ENCODE data around the gene LRRIQ4.

LRRIQ4 gene

DNA sequence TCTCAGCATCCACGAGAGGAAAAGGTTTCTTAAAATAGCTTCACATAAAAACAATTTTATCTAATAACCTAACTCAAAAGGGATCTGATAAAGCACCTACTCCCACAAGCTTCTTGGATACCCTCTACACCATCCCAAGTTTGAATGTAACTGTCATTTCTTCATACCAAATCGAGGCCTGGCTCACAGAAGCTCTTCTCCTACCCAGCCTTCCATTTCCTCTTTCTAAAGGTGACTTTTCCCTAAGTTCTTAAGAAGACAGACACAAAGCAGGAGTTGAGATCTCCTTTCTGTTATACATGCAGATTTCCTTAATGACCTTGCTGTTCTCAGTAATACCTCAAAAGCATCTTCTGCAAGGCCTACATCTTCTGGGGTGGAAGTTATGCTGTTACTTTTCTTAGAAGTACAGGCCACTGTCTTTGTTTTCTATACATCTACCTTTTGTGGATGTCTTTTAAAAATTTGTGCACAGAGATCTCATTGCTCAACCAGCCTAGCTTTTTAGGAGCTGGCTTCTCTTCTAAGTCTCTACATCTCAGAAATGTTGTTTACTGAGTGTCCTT lies 3.4 kb upstream of the LRRIQ4 start:
- DNase-seq (ENCODE audit: low spot score) = no peak

DNA sequence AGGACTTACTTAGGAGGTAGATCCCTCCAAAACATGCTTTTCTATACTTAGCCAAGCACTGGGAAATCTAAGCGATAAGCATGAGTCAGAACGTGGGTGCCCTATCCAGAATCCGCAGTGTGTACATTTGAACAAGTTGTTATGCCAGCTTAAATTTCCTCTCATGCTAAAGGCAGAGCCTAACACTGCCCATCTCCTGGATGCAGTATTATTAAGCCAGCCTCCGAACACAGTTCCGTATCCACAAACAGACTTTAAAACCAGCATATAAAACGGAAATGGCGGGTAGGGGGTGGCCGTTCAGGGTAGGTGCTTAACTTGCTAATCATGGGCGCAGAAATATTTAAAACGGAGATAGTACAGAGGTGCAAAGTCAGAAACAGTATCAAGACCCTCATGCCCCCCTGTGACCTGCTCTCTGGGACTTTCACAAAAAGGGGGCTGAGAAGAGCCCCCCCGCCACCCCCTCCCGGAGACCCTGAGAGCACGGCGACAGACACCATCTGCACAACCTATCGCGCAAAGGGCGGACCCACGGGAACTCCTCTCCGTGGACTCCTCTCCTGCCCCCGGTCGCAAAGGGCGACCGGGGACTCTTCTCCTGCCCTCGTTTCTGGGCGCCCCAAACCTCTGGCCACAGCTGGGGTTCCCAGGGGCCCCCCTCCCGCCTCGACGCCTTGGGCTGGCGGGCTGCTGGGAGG lies 889 bp upstream of the LRRIQ4 start:
- no peak for DNase-seq (ENCODE audit: low spot score)

DNA sequence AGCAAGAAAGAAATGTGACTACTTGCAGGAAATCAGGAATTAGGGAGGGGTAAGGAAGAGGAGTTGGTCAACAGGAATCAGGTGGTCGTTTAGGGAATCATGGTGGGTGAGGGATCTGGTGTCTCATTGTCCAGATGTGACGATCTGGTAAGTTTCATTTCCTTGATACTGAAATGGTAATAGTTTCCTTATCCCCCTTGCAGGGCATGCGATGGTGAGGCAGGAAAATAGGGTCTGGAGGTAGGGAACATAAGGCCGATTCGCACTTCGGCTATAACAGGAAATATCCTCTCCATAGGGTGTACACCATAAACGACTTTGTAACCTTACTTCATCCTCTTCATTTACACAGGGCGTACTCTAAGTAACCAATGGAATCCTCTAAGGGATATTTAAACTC lies 608 bp downstream of the LRRIQ4 start:
- no peak for DNase-seq (ENCODE audit: low spot score)

DNA sequence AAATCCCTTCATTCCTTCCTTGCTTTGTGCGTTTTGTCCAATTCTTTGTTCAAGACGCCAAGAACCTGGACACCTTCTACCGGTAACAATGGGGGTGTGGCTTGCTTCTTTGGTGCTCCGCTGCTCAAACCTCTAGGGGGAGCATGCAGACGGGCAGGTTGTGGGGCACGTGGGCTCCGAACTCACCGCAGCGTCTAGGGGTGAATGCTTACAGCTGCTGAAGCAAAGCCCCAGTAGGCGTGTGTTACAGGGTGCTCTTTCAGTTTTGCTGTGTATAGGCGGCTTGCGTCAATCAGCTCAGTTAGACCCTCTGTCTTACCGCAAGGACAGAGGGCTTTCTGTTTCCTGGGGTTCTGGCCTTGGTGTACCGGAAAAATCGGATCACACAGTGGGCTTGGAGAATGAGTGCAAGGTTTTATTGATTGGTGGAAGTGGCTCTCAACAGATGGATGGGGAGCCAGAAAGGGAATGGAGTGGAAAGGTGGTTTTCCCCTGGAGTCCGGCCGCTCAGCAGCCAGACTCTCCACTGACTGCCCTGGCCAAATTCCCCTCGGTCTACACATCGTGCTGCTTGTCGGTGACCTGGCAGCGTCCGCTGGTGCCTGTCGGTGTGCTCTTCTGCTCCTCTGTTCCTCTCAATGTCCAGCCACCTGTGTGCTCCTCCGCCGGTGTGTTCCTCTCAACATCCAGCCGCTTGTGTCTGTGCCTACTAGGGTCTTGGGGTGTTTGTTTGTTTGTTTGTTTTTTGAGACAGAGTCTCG lies 1.3 kb downstream of the LRRIQ4 start:
- DNase-seq (ENCODE audit: low spot score) = no peak

DNA sequence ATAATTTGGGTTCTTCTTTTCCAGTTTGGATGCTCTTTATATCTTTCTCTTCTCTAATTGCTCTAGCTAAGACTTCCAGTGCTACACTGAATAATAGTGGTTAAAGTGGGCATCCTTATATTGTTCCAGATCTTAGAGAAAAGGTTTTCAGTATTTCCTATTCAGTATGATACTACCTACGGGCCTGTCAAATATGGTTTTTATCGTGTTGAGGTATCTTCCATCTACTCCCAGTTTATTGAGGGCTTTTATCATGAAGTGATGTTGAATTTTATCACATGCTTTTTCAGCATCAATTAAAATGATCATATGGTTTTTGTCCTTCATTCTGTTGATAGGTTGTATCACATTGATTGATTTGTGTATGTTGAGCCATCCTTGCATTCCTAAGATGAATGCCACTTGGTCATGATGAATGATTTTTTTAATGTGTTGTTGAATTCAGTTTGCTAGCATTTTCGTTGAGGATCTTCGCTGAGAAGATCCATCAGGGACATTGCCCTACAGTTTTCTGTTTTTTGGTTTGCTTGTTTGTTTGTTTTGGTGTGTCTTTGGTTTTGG lies 3.0 kb downstream of the LRRIQ4 start:
- no peak for DNase-seq (ENCODE audit: low spot score)

DNA sequence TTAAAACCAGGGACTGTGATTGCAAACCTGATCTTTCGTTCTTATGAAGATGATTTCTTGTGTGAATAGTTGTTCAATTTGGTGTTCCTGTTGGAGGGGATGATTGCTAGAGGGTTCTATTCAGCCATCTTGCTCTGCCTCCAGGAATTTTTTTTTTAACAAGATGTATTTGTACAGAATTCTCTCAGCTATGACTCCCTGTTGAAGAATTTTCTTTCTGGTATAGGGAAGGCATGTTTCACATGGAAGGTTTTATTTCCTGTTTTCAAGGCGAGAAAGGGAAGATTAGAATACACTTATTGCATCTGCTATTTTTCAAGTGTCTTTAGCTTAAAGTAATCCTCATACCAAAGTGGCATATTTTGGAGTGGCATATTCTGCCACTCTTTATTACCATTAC lies 5.6 kb downstream of the LRRIQ4 start:
- DNase-seq (ENCODE audit: low spot score) = no peak

DNA sequence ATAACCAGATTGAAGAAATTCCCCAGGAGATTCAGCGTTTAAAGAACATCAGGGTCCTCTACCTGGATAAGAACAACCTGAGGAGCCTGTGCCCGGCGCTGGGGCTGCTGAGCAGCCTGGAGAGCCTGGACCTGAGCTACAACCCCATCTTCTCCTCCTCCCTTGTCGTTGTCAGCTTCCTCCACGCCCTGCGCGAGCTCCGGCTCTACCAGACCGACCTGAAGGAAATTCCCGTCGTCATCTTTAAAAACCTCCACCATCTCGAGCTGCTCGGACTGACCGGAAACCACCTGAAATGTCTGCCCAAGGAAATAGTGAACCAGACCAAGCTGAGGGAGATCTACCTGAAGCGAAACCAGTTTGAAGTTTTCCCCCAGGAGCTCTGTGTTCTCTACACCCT lies 9.4 kb downstream of the LRRIQ4 start:
- no peak for DNase-seq (ENCODE audit: low spot score)

DNA sequence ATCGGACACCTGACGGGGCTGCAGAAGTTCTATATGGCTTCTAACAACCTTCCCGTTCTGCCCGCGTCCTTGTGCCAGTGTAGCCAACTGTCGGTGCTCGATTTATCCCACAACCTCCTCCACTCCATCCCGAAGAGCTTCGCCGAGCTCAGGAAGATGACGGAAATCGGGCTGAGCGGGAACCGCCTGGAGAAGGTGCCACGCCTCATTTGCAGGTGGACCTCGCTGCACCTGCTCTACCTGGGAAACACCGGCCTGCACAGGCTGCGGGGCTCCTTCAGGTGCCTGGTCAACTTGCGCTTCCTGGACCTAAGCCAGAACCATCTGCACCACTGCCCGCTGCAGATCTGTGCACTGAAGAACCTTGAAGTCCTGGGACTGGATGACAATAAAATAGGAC lies 9.9 kb downstream of the LRRIQ4 start:
- DNase-seq (ENCODE audit: low spot score) = no peak

DNA sequence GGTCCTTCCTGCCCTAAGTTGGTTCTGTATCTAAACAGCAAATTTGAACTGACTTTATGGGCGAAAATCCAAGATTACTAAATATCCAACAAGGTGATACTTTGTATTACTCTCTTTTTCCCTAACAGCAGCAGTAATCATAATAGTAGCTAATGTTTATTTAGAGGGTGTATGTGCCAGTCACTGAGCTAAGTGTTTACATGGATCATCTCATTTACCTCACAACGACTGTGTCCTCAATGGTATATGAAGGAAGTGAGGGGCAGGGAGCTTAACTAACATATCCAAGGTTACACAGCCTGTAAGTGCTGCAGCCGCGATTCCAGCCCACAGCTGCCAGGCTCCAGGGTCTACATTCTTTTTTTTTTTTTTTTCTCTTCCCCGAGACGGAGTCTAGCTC lies 10.3 kb downstream of the LRRIQ4 start:
- DNase-seq (ENCODE audit: low spot score) = no peak

DNA sequence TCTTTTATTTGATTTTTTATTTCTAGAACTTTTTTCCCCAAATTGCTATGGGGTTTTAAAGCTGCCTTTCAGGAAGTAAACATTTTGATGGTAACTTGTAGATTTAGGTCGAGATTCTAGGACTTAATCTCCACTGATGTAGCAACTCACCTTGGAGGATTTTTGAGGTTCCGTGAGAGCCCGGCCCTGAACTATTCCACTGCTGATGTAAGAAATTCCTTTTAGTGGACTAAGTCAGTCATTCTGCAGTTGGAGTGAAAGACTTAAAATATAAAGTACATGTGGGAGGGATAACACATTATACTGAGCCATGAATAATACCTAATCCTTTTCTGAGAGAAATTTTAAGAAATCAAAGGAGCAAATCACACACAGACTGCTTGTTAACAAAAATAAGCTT lies 12.6 kb downstream of the LRRIQ4 start:
- DNase-seq (ENCODE audit: low spot score) = no peak

DNA sequence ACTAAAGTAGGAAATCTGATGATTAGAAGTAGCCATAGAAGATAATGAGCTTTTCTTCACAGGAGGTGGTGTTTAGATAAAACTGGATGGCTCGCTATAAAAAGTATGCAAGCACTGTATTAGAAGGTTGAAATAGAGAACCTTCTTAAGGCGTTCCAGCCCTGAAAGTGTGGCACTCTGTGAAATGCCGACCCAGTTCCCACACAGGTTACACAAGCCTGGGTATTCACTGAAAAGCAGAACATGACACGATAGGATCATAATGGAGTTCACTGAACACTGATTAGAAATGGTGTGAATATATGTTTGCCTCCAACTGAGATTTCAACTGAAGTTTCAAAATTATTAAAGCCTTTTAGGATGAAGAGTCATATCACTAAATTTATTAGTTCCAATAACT lies 15.0 kb downstream of the LRRIQ4 start:
- DNase-seq (ENCODE audit: low spot score) = no peak

DNA sequence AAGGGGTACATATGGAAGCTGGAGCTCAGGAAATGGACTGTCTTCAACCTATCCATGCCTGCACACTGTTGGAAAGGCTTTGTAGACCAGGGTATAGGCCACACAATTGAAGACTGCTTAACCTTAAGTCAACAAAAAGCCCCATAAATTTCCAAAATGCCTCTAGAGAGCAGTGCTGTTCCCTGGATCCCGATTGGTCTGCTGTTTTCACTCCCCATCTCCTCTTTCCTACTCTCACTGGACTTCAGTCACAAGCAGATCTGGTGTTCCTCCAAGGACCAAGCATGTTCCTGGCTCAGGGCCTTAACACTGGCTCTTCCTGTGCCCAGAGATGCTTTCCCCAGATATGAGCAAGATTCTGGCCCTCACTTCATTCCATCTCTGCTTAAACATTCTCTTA lies 22.9 kb downstream of the LRRIQ4 start:
- DNase-seq (ENCODE audit: low spot score) = no peak

DNA sequence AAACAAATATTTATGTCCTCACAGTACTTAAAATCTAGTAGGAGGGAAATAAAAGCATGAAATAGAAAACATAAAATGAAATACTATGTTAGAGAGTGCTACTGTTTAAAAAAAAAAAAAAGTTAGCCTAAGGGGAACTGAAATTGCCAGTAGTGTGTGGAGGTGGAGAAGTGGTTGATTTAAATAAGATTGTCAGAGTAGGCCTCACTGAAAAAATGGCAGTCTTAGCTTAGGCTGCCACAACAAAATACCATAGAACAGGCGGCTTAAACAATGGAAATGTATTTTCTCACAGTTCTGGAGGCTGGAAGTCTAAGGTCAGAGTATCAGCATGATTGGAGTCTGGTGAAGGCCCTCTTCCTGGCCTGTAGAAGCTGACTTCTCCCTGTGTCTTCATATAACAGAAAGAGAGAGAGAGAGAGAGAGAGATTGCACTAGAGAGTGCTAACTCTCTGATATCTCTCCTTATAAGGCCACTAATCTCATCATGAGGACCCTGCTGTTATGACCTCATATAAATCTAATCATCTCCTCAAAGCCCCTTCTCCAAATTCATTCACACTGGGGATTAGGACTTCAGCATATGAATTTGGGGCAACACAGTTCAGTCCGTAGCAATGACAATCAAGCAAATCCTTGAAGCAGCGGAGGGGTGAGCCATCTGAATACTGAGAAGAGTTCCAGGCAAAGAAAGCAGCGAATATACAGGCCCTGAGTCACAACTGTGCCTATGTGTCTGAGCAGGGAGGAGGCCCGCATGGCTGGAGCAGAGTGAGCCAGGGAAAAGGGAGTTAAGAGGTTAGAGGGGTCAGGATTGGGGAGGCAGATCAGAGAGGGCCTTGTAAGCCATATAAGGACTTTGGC lies 23.6 kb downstream of the LRRIQ4 start:
- DNase-seq (ENCODE audit: low spot score) = no peak

DNA sequence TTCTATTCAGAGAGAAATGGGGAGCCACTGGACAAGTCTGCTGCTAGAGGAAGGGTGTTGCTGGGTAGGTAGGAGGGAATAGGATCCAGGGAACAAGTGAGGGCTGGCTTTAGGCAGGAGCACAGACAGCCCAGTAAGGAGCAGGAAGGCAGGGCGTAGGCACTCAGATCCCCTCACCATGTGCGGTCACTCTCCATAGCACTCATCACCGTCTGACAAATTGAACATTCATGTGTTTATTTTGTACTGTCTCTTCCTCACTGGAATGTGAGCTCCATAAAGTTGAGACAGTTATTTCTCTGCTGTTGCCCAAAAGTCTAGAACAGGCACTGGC lies 24.2 kb downstream of the LRRIQ4 start:
- no peak for DNase-seq (ENCODE audit: low spot score)

DNA sequence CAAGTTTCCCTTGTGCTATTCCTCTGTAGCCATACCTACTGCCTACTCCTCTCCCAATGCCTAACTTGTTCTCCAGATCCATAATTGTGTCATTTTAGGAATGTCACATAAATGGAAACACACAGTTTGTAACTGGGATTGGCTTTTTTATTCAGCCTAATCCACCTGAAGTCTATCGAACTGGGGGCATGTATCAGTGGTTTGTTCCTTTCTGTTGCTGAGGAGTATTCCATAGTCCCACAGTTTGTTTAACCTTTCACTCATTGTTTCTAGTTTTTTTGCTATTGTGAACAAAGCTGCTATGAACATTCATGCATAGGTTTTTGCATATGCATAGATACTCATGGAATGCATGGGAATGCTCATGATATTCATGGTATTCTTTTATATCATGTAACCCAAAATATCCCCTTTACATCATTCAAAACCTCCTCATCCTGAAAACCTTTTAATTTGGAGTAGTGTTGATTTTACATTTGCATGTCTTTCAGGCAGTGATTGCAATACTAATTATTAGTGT lies 25.9 kb downstream of the LRRIQ4 start:
- DNase-seq (ENCODE audit: low spot score) = no peak

DNA sequence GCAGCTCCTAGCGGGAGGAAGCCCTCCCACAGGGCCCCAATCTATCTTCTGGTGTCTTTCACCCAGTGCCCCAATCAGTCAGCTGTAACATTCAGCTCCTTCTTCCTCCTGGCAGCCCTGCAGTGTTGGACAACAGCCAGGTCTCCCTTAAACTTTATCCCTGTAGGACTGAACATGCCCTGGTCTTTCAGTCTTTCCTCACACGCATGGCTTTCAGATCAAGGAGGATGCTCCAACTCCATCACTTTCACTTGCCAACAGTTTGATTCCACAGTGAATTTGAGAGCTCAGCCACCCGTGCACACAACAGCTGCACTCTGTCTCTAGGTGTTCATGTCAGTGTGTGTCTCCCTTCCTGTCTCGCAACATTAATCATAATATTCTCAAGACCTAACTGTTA lies 28.5 kb downstream of the LRRIQ4 start:
- DNase-seq (ENCODE audit: low spot score) = no peak

DNA sequence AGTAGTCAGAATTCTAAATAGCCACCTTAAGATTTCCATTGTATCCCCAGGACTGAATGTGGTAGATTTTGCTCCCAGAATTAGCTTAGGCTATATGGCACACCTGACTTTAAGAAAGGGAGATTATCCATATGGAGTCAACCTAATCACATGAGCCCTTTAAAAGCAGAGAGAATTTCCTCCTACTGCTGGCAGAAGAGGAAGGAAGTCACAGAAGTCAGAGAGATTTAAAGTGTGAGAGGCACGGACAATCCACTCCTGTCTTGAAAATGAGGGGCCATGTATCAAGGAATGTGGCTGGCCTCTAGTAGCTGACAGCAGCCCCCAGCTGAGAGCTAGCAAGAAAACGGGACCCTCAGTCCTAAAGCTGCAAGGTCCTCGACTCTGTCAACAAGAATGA lies 30.3 kb downstream of the LRRIQ4 start:
- no peak for DNase-seq (ENCODE audit: low spot score)

DNA sequence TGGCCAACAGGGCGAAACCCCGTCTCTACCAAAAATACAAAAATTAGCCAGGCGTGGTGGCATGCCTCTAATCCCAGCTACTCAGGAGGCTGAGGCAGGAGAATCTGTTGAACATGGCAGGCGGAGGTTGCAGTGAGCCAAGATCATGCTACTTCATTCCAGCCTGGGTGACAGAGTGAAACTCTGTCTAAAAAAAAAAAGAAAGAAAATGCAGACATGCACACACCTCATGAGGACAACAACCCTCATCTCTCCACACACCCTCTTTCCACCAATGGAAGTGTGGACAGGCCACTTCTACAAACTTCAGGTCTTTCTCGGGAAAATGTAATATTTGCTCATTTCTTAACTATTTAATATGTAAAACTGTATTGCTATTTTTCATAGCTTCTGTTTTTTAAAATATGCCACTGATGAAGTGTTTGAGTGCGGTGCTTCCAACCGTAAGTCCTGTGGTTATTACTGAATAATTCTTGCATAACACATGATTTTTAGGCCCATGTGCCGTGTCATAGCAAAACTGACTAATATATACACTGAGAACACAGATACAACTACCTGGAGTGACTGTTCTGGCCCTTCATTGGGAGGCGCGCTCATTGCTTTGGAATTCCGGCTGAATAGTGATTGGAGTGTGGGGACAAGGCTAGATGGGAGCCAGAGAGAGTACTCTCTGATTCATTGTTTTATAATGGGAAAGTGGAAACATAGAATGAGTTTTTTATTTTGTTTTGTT lies 34.0 kb downstream of the LRRIQ4 start:
- no peak for DNase-seq (ENCODE audit: low spot score)

DNA sequence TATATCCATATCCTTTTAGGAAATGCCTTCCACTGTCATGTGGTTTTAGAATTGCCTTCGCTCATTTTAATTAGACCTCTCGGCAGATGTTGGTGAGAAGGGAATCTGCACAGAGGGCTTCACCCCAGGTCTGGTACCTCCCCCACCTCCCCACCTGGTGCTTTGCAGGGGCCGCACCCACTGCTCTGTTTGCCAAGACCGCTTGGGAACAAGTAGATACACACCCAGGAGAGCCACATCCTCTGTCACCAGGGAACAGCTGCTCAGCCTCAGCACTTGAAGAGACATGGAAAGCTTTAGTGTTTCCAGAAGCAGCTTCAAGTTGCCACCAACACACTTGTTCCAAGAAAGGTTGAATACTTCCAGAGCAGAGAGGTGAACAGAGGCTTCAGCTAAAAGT lies 35.2 kb downstream of the LRRIQ4 start:
- DNase-seq (ENCODE audit: low spot score) = no peak

DNA sequence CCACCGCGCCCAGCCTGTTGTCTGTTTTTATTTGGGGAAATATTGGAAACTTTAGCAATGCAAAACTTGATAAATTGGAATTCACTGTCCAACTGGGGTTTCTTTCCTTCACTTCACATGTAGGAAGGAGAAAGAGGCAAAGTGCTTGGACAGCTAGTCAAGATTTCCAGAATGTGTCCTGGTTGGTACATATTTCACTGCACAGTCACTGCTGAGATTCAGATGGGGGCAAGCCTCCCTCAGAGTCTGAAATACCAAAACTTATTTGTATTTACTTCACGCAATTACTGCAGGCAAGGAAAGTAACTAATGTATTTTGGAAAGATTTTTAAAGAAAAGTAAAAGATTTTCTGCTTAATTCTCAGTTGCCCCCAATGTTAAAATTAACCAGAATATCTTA lies 36.1 kb downstream of the LRRIQ4 start:
- DNase-seq (ENCODE audit: low spot score) = no peak

DNA sequence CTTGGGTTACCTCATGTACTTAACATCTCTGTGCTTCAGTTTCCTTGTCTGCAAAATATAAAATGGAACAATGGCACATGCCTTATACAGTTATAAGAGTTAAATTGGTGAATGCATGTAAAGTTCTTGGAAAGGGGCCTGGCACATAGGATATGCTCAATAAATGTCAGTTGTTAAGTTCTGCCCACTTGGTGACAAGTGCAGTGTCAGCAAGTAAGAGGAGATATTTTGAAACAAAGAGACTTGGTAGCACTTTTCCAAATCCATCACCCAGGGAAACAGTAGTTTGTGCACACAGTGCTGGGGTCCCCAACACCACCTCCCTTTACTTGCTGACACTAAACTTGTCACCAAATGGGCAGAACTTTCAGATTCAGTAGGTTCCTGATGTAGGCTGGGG lies 37.9 kb downstream of the LRRIQ4 start:
- no peak for DNase-seq (ENCODE audit: low spot score)

DNA sequence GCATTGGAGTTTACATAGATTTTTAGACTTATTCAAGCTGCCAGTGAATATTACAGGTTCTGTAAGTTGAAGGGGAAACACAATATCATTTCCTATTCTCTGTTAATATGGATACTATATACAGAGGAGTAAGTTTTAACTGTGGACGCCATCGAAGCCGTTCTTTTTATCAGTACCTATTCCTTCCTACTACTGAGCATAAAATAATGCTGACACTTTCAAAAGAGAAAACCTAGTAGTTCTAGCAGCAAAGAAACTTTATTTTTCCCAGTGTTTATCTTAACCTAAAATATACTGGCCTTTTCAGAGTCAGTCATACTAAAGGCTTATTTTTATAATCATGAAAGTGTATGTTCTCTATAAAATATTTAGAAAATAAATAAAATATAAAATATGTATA lies 42.8 kb downstream of the LRRIQ4 start:
- DNase-seq (ENCODE audit: low spot score) = no peak

Measured in ecto neural progenitor cell (in vitro differentiated cells).